Smooth muscle cell (in vitro differentiated cells): Measurements from ENCODE around the gene DENND10. TPM values are rescaled to one million over a fixed set of nuclear protein-coding genes. Genes with fewer than 3 reads are reported as not detected.

Experiments
- DNase-seq: peaks from one replicate; lab custom pipeline; 2025; ENCODE audit not compliant: unreplicated experiment; lab: John Stamatoyannopoulos, UW
- H2AFZ ChIP-seq: fragments of 200-600 bp; sonication (generic); 2 replicates; pipeline ENCODE4 v1.6.0; 2016; ENCODE audit warnings: antibody characterized with exemption, low read depth, mild to moderate bottlenecking
- H3F3A ChIP-seq: fragments of 200-600 bp; sonication (generic); 2 replicates; pipeline ENCODE4 v1.6.0; 2017; ENCODE audit warnings: antibody characterized with exemption, low read depth
- H3K27ac ChIP-seq: fragments of 200-600 bp; sonication (generic); 2 replicates; pipeline ENCODE4 v1.5.1; 2016; ENCODE audit warnings: low read depth, mild to moderate bottlenecking
- H3K27me3 ChIP-seq: fragments of 200-600 bp; sonication (generic); 2 replicates; pipeline ENCODE4 v1.6.1; 2016; ENCODE audit warnings: low read depth, mild to moderate bottlenecking
- H3K36me3 ChIP-seq: fragments of 200-600 bp; sonication (generic); 2 replicates; pipeline ENCODE4 v1.5.1; 2016; ENCODE audit warnings: low read depth
- H3K4me1 ChIP-seq: fragments of 200-600 bp; sonication (generic); 2 replicates; pipeline ENCODE4 v1.5.1; 2016; ENCODE audit warnings: low read depth
- H3K4me2 ChIP-seq: fragments of 200-600 bp; sonication (generic); 2 replicates; pipeline ENCODE4 v1.6.0; 2016; ENCODE audit warnings: mild to moderate bottlenecking
- H3K4me3 ChIP-seq: fragments of 200-600 bp; sonication (generic); 2 replicates; pipeline ENCODE4 v1.5.1; 2016; ENCODE audit warnings: mild to moderate bottlenecking
- H3K79me2 ChIP-seq: fragments of 200-600 bp; sonication (generic); 2 replicates; pipeline ENCODE4 v1.6.0; 2016; ENCODE audit warnings: low read depth, mild to moderate bottlenecking
- H3K9ac ChIP-seq: fragments of 200-600 bp; sonication (generic); 2 replicates; pipeline ENCODE4 v1.6.0; 2016; ENCODE audit warnings: low read depth
- H3K9me3 ChIP-seq: fragments of 200-600 bp; sonication (generic); replicated peaks from 2 replicates; pipeline ENCODE4 v1.5.1; 2016; ENCODE audit warnings: low read depth
- H4K20me1 ChIP-seq: fragments of 200-600 bp; sonication (generic); 2 replicates; pipeline ENCODE4 v1.6.0; 2016; ENCODE audit warnings: low read depth
- CTCF ChIP-seq: fragments of 200-600 bp; sonication (generic); IDR thresholded peaks from 2 replicates; pipeline ENCODE4 v1.5.1; 2017; ENCODE audit warnings: borderline replicate concordance, mild to moderate bottlenecking, antibody characterized with exemption; ENCODE audit not compliant: insufficient read depth, poor library complexity, severe bottlenecking
- WGBS: methylation state at CpG from one replicate; pipeline ENCODE4 v1.1.7; 2016; ENCODE audit warnings: low lambda C conversion rate; 5-methylcytosine and 5-hydroxymethylcytosine counted together
- polyA plus RNA-seq: library from polyadenylated mRNA; unstranded; fragments of >200 nt; fragmentation: Nextera tagmentation; extraction: Ambion mirVana; gene quantifications from 2 replicates; pipeline ENCODE4 v1.2.1, GENCODE V29; 2016
- total RNA-seq: library from RNA; depleted of rRNA; stranded (reverse); fragments of >200 nt; gene quantifications from 2 replicates; pipeline ENCODE4 v1.2.3, GENCODE V29; 2014

Gene DENND10
- total and polyA plus RNA-seq, 2 experiments from 2014 or later = 45.1 to 57.2 TPM

GRCh38 chr10:119125942-119126341 lies 22.0 kb downstream of the DENND10 start:
- Histone ChIP-seq H3K27me3 (no peaks in the 10 kb centered on the region), H3K4me1 (no peaks in the 10 kb centered on the region), H3K9me3 (no peaks in the 10 kb centered on the region), H3K36me3 (peaks cover 2% of the 10 kb centered on the region), H4K20me1 (no peaks in the 10 kb centered on the region), H3F3A (no peaks in the 10 kb centered on the region), H3K79me2 (no peaks in the 10 kb centered on the region), H3K27ac (no peak overlapping the region), H3K4me3 (no peak overlapping the region), H3K4me2 (no peak overlapping the region), H3K9ac (no peak overlapping the region), H2AFZ (no peak overlapping the region)
- no peak for DNase-seq
- no peak for TF ChIP-seq CTCF
- WGBS = 100% methylated on average over 2 of the region's 2 CpGs

- no peaks in the 10 kb centered on the region for H3K9me3 ChIP-seq
- H3K79me2 ChIP-seq = no peaks in the 10 kb centered on the region
- no peak for TF ChIP-seq CTCF
- H3K4me1 ChIP-seq = no peaks in the 10 kb centered on the region
- no peak overlapping the region for H3K4me3 ChIP-seq
- H4K20me1 ChIP-seq = no peaks in the 10 kb centered on the region
- no peak overlapping the region for H2AFZ ChIP-seq
- 97% methylated on average over 4 of the region's 4 CpGs for WGBS
- H3K4me2 ChIP-seq = no peak overlapping the region
- H3K27ac ChIP-seq = no peak overlapping the region
- no peak overlapping the region for H3K9ac ChIP-seq
- peaks cover 2% of the 10 kb centered on the region for H3K36me3 ChIP-seq
- no peaks in the 10 kb centered on the region for H3F3A ChIP-seq
- no peaks in the 10 kb centered on the region for H3K27me3 ChIP-seq
- DNase-seq = no peak
Observed at GRCh38 chr10:119129721-119130120, 25.8 kb downstream of the DENND10 start.

- Histone ChIP-seq H2AFZ (no peak overlapping the region), H3K9me3 (no peaks in the 10 kb centered on the region), H3K9ac (no peak overlapping the region), H3K27ac (no peak overlapping the region), H3K4me2 (no peak overlapping the region), H3K79me2 (no peaks in the 10 kb centered on the region), H3F3A (no peaks in the 10 kb centered on the region), H3K4me3 (no peak overlapping the region), H3K36me3 (peaks cover 2% of the 10 kb centered on the region), H3K27me3 (no peaks in the 10 kb centered on the region), H4K20me1 (no peaks in the 10 kb centered on the region), H3K4me1 (no peaks in the 10 kb centered on the region)
- DNase-seq = no peak
- WGBS = 85% methylated on average over 10 of the region's 10 CpGs
- TF ChIP-seq CTCF = no peak
Observed at GRCh38 chr10:119131512-119132240, 27.8 kb downstream of the DENND10 start.
